Nephron progenitor cell (in vitro differentiated cells): ENCODE measurements around the gene PNPLA1.

Experiments used
- DNase-seq: peaks from one replicate; pipeline ENCODE4 v3.0.0; 2021
- H3K27ac Mint-ChIP-seq: 2 replicates; pipeline ENCODE4 v1.8.0; 2021; ENCODE audit warnings: mild to moderate bottlenecking, moderate library complexity, mixed read lengths
- H3K27me3 Mint-ChIP-seq: 2 replicates; pipeline ENCODE4 v1.8.0; 2021; ENCODE audit warnings: mild to moderate bottlenecking, low read depth, mixed read lengths; ENCODE audit not compliant: poor library complexity
- H3K36me3 Mint-ChIP-seq: 2 replicates; pipeline ENCODE4 v1.8.0; 2021; ENCODE audit warnings: low read depth, mixed read lengths
- H3K4me1 Mint-ChIP-seq: 2 replicates; pipeline ENCODE4 v1.8.0; 2021; ENCODE audit warnings: mixed read lengths
- H3K4me3 Mint-ChIP-seq: 2 replicates; pipeline ENCODE4 v1.8.0; 2021; ENCODE audit warnings: mild to moderate bottlenecking, moderate library complexity, mixed read lengths
- H3K9me3 Mint-ChIP-seq: 2 replicates; pipeline ENCODE4 v1.8.0; 2021; ENCODE audit warnings: mild to moderate bottlenecking, moderate library complexity, mixed read lengths
- CTCF ChIP-seq: fragments of 200-600 bp; sonication (generic); IDR thresholded peaks from 2 replicates; pipeline ENCODE4 v1.5.0; 2021; ENCODE audit warnings: antibody characterized with exemption

PNPLA1 gene

GRCh38 chr6:36242626-36243025 lies 27.2 kb upstream of the PNPLA1 start:
- H3K27me3 Mint-ChIP-seq = peaks cover 4% of the 10 kb centered on the region
- no peaks in the 10 kb centered on the region for H3K36me3 Mint-ChIP-seq
- no peaks in the 10 kb centered on the region for H3K9me3 Mint-ChIP-seq
- no peak for DNase-seq
- TF ChIP-seq CTCF = no peak
- no peak overlapping the region for H3K4me3 Mint-ChIP-seq
- no peak overlapping the region for H3K27ac Mint-ChIP-seq
- H3K4me1 Mint-ChIP-seq = peaks cover 60% of the 10 kb centered on the region

- DNase-seq = no peak
- Mint-ChIP-seq H3K9me3 (no peaks in the 10 kb centered on the region), H3K27me3 (peaks cover 4% of the 10 kb centered on the region), H3K4me1 (peaks cover 60% of the 10 kb centered on the region), H3K27ac (no peak overlapping the region), H3K36me3 (no peaks in the 10 kb centered on the region), H3K4me3 (no peak overlapping the region)
- no peak for TF ChIP-seq CTCF
Measured at GRCh38 chr6:36243562-36244212, 26.2 kb upstream of the PNPLA1 start.

GRCh38 chr6:36244641-36245280 lies 25.1 kb upstream of the PNPLA1 start:
- no peak for TF ChIP-seq CTCF
- Mint-ChIP-seq H3K27ac (peak overlapping the region; percentile 88), H3K36me3 (no peaks in the 10 kb centered on the region), H3K27me3 (peaks cover 4% of the 10 kb centered on the region), H3K4me3 (no peak overlapping the region), H3K4me1 (peaks cover 60% of the 10 kb centered on the region), H3K9me3 (no peaks in the 10 kb centered on the region)
- DNase-seq = peak; percentile 44

GRCh38 chr6:36245572-36246061 lies 24.2 kb upstream of the PNPLA1 start:
- H3K4me3 Mint-ChIP-seq = no peak overlapping the region
- DNase-seq = no peak
- no peak for TF ChIP-seq CTCF
- peaks cover 60% of the 10 kb centered on the region for H3K4me1 Mint-ChIP-seq
- no peaks in the 10 kb centered on the region for H3K27me3 Mint-ChIP-seq
- peak overlapping the region; percentile 84 for H3K27ac Mint-ChIP-seq
- no peaks in the 10 kb centered on the region for H3K36me3 Mint-ChIP-seq
- no peaks in the 10 kb centered on the region for H3K9me3 Mint-ChIP-seq

- H3K9me3 Mint-ChIP-seq = no peaks in the 10 kb centered on the region
- peak overlapping the region; percentile 16 for H3K4me3 Mint-ChIP-seq
Measured at GRCh38 chr6:36246506-36247268, 23.2 kb upstream of the PNPLA1 start.

More at GRCh38 chr6:36246506-36247268, 23.2 kb upstream of the PNPLA1 start:
- peaks cover 59% of the 10 kb centered on the region for H3K4me1 Mint-ChIP-seq
- DNase-seq = no peak
- no peaks in the 10 kb centered on the region for H3K27me3 Mint-ChIP-seq
- H3K36me3 Mint-ChIP-seq = no peaks in the 10 kb centered on the region
- TF ChIP-seq CTCF = no peak
- peak overlapping the region; percentile 75 for H3K27ac Mint-ChIP-seq
